Ishikawa (cell line): ENCODE data around the gene LIN28B.

Experiments
- CEBPB ChIP-seq: IDR thresholded peaks from 2 replicates; pipeline ENCODE4 v1.6.1; 2012
- CREB1 ChIP-seq: IDR thresholded peaks from 2 replicates; pipeline ENCODE4 v1.6.1; 2012; ENCODE audit warnings: low read depth
- EGR1 ChIP-seq: IDR thresholded peaks from 2 replicates; pipeline ENCODE4 v1.6.1; 2012
- EP300 ChIP-seq: IDR thresholded peaks from 2 replicates; pipeline ENCODE4 v1.6.1; 2012; ENCODE audit warnings: borderline replicate concordance
- FOXM1 ChIP-seq: IDR thresholded peaks from 2 replicates; pipeline ENCODE4 v1.6.1; 2012; ENCODE audit warnings: low read depth, borderline replicate concordance
- MAX ChIP-seq: IDR thresholded peaks from 2 replicates; pipeline ENCODE4 v1.6.1; 2012
- NFIC ChIP-seq: IDR thresholded peaks from 2 replicates; pipeline ENCODE4 v1.6.1; 2012
- RAD21 ChIP-seq: IDR thresholded peaks from 2 replicates; pipeline ENCODE4 v1.6.1; 2012; ENCODE audit warnings: low read depth
- REST ChIP-seq: IDR thresholded peaks from 2 replicates; pipeline ENCODE4 v1.6.1; 2012; ENCODE audit warnings: low read depth, mild to moderate bottlenecking
- TAF1 ChIP-seq: IDR thresholded peaks from 2 replicates; pipeline ENCODE4 v1.6.1; 2012; ENCODE audit warnings: low read depth, mild to moderate bottlenecking
- TCF12 ChIP-seq: IDR thresholded peaks from 2 replicates; pipeline ENCODE4 v1.6.1; 2012; ENCODE audit warnings: low read depth
- TEAD4 ChIP-seq: IDR thresholded peaks from 2 replicates; pipeline ENCODE4 v1.6.1; 2012
- USF1 ChIP-seq: IDR thresholded peaks from 2 replicates; pipeline ENCODE4 v1.6.1; 2012
- YY1 ChIP-seq: IDR thresholded peaks from 2 replicates; pipeline ENCODE4 v1.6.1; 2012; ENCODE audit warnings: low read depth
- ZBTB7A ChIP-seq: IDR thresholded peaks from 2 replicates; pipeline ENCODE4 v1.6.1; 2012; ENCODE audit warnings: low read depth

The LIN28B gene

GRCh38 chr6:105121981-105122380 is 165.1 kb downstream of the LIN28B start:
- TF ChIP-seq RAD21 (no peak), NFIC (no peak), YY1 (no peak), CEBPB (no peak), USF1 (no peak), TAF1 (no peak), ZBTB7A (no peak), CREB1 (no peak), REST (no peak), EGR1 (no peak), TCF12 (no peak), TEAD4 (no peak), FOXM1 (no peak), EP300 (no peak), MAX (no peak)

- no peak for TF ChIP-seq EGR1
- no peak for TF ChIP-seq YY1
- no peak for TF ChIP-seq NFIC
- TF ChIP-seq REST, result no peak
- no peak for TF ChIP-seq TEAD4
- TF ChIP-seq TCF12, result no peak
- TF ChIP-seq USF1, result no peak
- no peak for TF ChIP-seq CREB1
- TF ChIP-seq ZBTB7A, result no peak
- TF ChIP-seq RAD21, result no peak
- no peak for TF ChIP-seq TAF1
Measured at GRCh38 chr6:105122717-105123116, 165.8 kb downstream of the LIN28B start.
